T1000 (cell line): ENCODE results near the gene IFNL3.
"Not testable (repeated sequence)": the region's sequence is repeated elsewhere in the genome, so short reads cannot be mapped to it uniquely, and the experiment has no call there.

Source experiments
- DNase-seq: peaks from one replicate; lab custom pipeline; 2025; ENCODE audit warnings: mixed read lengths; lab: John Stamatoyannopoulos, UW

Gene IFNL3

GRCh38 chr19:39244410-39245100 lies at the start of gene IFNL3:
TSS of gene IFNL3 (minus strand) at chr19:39245006. CDS start at chr19:39244967, 39 bp downstream.
- DNase-seq = not testable (repeated sequence)

- no peak for DNase-seq
These were observed 48.6 kb upstream of the IFNL3 start for GRCh38 chr19:39293394-39293793.

GRCh38 chr19:39284032-39284431 lies 39.2 kb upstream of the IFNL3 start:
- no peak for DNase-seq

- DNase-seq = no peak
These were observed 37.2 kb upstream of the IFNL3 start for GRCh38 chr19:39282021-39282420.

- no peak for DNase-seq
These were observed 32.8 kb upstream of the IFNL3 start for GRCh38 chr19:39277598-39277997.

- no peak for DNase-seq
These were observed 31.9 kb upstream of the IFNL3 start for GRCh38 chr19:39276740-39277139.

- no peak for DNase-seq
These were observed 30.8 kb upstream of the IFNL3 start for GRCh38 chr19:39275578-39275977.

GRCh38 chr19:39273859-39274258 lies 29.1 kb upstream of the IFNL3 start:
- not testable (repeated sequence) for DNase-seq

GRCh38 chr19:39270036-39270871 lies 25.4 kb upstream of the IFNL3 start:
- DNase-seq = no peak

GRCh38 chr19:39269369-39269768 lies 24.6 kb upstream of the IFNL3 start:
- DNase-seq = not testable (repeated sequence)

GRCh38 chr19:39268531-39269223 lies 23.9 kb upstream of the IFNL3 start:
- not testable (repeated sequence) for DNase-seq

GRCh38 chr19:39268085-39268484 lies 23.3 kb upstream of the IFNL3 start, which contains the start of gene IFNL2:
TSS of gene IFNL2 (plus strand) at chr19:39268396. CDS start at chr19:39268569, 173 bp downstream.
- not testable (repeated sequence) for DNase-seq

GRCh38 chr19:39265321-39265916 lies 20.6 kb upstream of the IFNL3 start:
- DNase-seq = no peak

- no peak for DNase-seq
These were observed 19.8 kb upstream of the IFNL3 start for GRCh38 chr19:39264306-39265290.

- no peak for DNase-seq
These were observed 19.1 kb upstream of the IFNL3 start for GRCh38 chr19:39263912-39264305.

GRCh38 chr19:39262496-39262895 lies 17.7 kb upstream of the IFNL3 start:
- no peak for DNase-seq

GRCh38 chr19:39261704-39262103 lies 16.9 kb upstream of the IFNL3 start:
- DNase-seq = no peak

GRCh38 chr19:39257227-39257626 lies 12.4 kb upstream of the IFNL3 start:
- DNase-seq = no peak

- DNase-seq = no peak
These were observed 9.9 kb upstream of the IFNL3 start for GRCh38 chr19:39254531-39255345.
